ENCODE data around the gene HMCN1.

The HMCN1 gene

DNA sequence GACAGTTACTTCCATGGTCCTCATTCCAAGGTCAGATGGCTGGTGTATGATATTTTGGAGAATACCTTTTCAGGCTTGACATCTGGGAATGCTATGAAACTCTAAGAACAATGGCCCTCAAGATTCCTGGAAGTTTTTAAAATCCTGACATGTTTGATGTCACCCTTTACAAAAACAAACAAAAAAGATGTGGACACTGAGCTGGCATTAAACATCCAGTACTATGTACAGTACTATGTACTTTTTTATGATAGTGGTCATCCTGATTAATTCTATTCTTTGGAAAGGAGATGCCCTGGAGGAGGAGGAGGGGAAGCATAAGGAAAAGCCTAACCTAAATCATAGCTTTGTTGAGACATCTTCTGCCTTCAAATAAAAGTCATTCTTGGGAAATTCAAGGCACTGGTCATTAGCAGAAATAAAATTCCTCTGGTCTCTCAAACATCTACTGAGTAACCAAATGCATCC lies 235.4 kb downstream of the HMCN1 start:
- H3K27ac ChIP-seq (ENCODE audit: insufficient read depth, low read depth, low read length, poor library complexity, severe bottlenecking): no peak overlapping the region
- H3K4me3 ChIP-seq (ENCODE audit: insufficient read depth, low read depth, low read length): no peak overlapping the region
- no peaks in the 10 kb centered on the region for H3K9me3 ChIP-seq (ENCODE audit: control insufficient read depth, low read length)
- H3K4me1 ChIP-seq (ENCODE audit: control insufficient read depth, insufficient read depth, low read length): peaks cover under 1% of the 10 kb centered on the region
- H3K27me3 ChIP-seq (ENCODE audit: control insufficient read depth, insufficient read depth, low read length, poor library complexity, severe bottlenecking): no peaks in the 10 kb centered on the region
- no peaks in the 10 kb centered on the region for H3K36me3 ChIP-seq (ENCODE audit: control insufficient read depth, insufficient read depth, low read length)

GRCh38 chr1:185971688-185972087 lies 237.5 kb downstream of the HMCN1 start:
- WGBS, 2 experiments: 88% methylated on average over 1 of the region's 1 CpG
- no peaks in the 10 kb centered on the region for H3K36me3 ChIP-seq (ENCODE audit: control insufficient read depth, insufficient read depth, low read length)
- H3K27me3 ChIP-seq (ENCODE audit: control insufficient read depth, insufficient read depth, low read length, poor library complexity, severe bottlenecking): no peaks in the 10 kb centered on the region
- no peaks in the 10 kb centered on the region for H3K9me3 ChIP-seq (ENCODE audit: control insufficient read depth, low read length)
- H3K27ac ChIP-seq (ENCODE audit: insufficient read depth, low read depth, low read length, poor library complexity, severe bottlenecking): no peak overlapping the region
- no peak overlapping the region for H3K4me3 ChIP-seq (ENCODE audit: insufficient read depth, low read depth, low read length)
- no peaks in the 10 kb centered on the region for H3K4me1 ChIP-seq (ENCODE audit: control insufficient read depth, insufficient read depth, low read length)

DNA sequence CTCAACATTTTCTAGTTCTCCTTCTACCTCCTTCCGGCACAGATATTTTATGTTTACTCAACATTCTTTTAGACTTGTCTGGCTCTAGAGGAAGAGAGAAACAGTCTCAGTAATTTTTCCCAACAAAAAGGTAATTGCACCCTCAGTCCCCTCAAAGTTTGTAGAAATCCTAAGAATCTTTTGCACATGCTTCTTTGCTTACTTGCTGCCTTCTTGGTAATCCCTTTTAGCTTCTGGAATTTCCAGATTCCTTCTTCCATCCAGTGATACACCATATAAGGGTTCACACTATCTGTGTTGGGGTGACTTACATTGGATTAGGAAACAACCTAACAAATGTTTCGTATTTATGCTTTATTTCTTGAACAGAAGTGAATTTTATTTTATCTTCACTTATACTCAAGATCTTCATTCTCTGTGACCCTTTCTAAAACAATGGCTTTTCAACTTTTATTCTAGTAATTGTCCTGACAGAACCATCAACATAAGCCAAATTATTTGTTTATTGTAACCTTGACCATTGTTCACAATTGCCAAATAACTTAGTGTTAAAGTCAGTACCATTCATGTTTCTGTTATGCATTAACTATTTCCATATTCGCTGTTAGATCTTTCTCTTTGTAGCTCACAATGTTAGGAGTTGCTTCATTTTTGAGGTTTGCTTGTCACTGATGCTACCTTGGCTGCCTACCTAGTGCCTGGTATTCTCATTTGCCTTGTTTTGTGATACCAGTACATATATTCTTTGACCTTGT lies 238.1 kb downstream of the HMCN1 start:
- 80 to 94% methylated on average over 2 to 3 of the region's 3 CpGs for WGBS, 2 experiments
- H3K9me3 ChIP-seq (ENCODE audit: control insufficient read depth, low read length): no peaks in the 10 kb centered on the region
- H3K36me3 ChIP-seq (ENCODE audit: control insufficient read depth, insufficient read depth, low read length): no peaks in the 10 kb centered on the region
- no peak overlapping the region for H3K27ac ChIP-seq (ENCODE audit: insufficient read depth, low read depth, low read length, poor library complexity, severe bottlenecking)
- no peaks in the 10 kb centered on the region for H3K4me1 ChIP-seq (ENCODE audit: control insufficient read depth, insufficient read depth, low read length)
- H3K27me3 ChIP-seq (ENCODE audit: control insufficient read depth, insufficient read depth, low read length, poor library complexity, severe bottlenecking): no peaks in the 10 kb centered on the region
- H3K4me3 ChIP-seq (ENCODE audit: insufficient read depth, low read depth, low read length): no peak overlapping the region

DNA sequence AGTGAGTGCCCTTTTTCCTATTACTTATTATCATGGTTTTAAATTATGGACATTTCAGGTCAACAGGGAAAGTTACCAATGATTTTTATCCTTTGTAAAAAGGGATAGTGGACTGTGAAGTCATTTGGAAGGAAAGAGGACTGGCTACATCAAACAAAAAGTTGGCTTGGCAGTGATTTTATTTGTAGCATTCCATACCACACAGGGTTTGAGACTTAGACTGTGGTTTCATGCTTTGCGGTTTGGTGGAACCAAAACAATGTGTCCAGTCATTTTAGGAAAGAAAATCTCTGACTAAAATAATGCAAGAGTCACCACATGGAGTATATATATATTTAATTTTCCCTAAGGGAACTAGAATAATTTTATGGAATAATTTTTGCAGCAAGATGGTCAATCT lies 239.5 kb downstream of the HMCN1 start:
- Histone ChIP-seq H3K36me3 (ENCODE audit: control insufficient read depth, insufficient read depth, low read length) (no peaks in the 10 kb centered on the region), H3K4me3 (ENCODE audit: insufficient read depth, low read depth, low read length) (no peak overlapping the region), H3K4me1 (ENCODE audit: control insufficient read depth, insufficient read depth, low read length) (no peaks in the 10 kb centered on the region), H3K27me3 (ENCODE audit: control insufficient read depth, insufficient read depth, low read length, poor library complexity, severe bottlenecking) (no peaks in the 10 kb centered on the region), H3K9me3 (ENCODE audit: control insufficient read depth, low read length) (no peaks in the 10 kb centered on the region), H3K27ac (ENCODE audit: insufficient read depth, low read depth, low read length, poor library complexity, severe bottlenecking) (no peak overlapping the region)
- 100% methylated on average over 1 of the region's 1 CpG; no CpG with 5 or more reads in 1 of the 2 experiments for WGBS, 2 experiments

DNA sequence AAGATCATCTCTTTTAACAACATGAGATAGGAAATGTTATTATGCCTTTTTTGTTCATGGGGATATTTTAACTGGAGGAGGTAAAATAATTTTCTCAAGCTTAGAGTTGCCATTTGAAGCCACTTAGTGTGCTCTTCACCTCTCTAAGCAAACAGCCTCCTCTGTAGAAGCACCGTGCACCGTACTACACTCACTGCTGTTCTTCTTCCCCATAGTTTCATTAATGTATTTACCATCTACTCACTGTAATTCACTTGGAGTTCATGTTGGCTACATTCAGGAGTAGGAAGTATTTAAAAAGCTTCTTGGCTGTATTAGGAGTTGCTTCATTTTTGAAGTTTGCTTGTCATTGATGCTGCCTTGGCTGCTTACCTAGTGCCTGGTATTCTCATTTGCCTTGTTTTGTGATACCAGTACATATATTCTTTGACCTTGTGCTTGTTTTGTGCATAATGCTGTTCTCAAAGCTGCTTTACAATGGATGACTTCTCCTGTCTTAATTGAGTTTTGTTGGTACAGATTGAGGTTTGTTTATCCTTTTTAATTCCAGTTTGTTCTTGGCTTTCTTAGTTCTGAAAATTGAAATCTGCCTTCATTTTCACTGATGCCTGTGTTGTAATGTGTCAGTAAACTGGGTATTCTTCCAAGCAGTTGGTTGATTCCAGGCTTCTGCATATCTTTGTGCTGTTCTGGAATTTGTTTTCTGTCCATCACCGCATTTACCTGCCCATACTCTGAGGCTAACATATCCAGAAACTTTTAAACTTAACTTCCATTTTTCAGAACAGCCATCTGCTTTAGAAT lies 240.4 kb downstream of the HMCN1 start:
- no peaks in the 10 kb centered on the region for H3K36me3 ChIP-seq (ENCODE audit: control insufficient read depth, insufficient read depth, low read length)
- H3K4me3 ChIP-seq (ENCODE audit: insufficient read depth, low read depth, low read length): no peak overlapping the region
- no peaks in the 10 kb centered on the region for H3K4me1 ChIP-seq (ENCODE audit: control insufficient read depth, insufficient read depth, low read length)
- no peak overlapping the region for H3K27ac ChIP-seq (ENCODE audit: insufficient read depth, low read depth, low read length, poor library complexity, severe bottlenecking)
- 95 to 99% methylated on average over 3 of the region's 3 CpGs for WGBS, 2 experiments
- H3K9me3 ChIP-seq (ENCODE audit: control insufficient read depth, low read length): no peaks in the 10 kb centered on the region
- H3K27me3 ChIP-seq (ENCODE audit: control insufficient read depth, insufficient read depth, low read length, poor library complexity, severe bottlenecking): no peaks in the 10 kb centered on the region

DNA sequence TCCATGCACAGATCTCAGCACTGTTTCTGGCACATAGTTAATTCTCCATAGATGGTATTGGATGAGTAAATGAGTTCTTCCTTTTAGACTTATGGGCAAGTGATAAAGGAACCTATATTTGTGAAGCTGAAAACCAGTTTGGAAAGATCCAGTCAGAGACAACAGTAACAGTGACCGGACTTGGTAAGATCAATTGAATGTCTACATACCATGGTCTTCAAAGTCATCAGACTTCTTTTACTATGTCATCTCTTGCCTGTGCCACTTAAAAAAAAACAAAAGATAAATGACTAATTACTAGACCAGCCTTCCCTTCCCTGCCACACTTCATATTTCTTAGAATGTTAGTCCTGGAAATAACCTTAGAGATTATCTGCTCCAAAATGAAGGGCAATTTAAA lies 246.7 kb downstream of the HMCN1 start:
- H3K27me3 ChIP-seq (ENCODE audit: control insufficient read depth, insufficient read depth, low read length, poor library complexity, severe bottlenecking): no peaks in the 10 kb centered on the region
- H3K4me3 ChIP-seq (ENCODE audit: insufficient read depth, low read depth, low read length): no peak overlapping the region
- H3K27ac ChIP-seq (ENCODE audit: insufficient read depth, low read depth, low read length, poor library complexity, severe bottlenecking): no peak overlapping the region
- no peaks in the 10 kb centered on the region for H3K36me3 ChIP-seq (ENCODE audit: control insufficient read depth, insufficient read depth, low read length)
- H3K4me1 ChIP-seq (ENCODE audit: control insufficient read depth, insufficient read depth, low read length): no peaks in the 10 kb centered on the region
- 96 to 100% methylated on average over 1 of the region's 1 CpG for WGBS, 2 experiments
- H3K9me3 ChIP-seq (ENCODE audit: control insufficient read depth, low read length): no peaks in the 10 kb centered on the region

GRCh38 chr1:185984113-185984836 lies 250.1 kb downstream of the HMCN1 start:
- Histone ChIP-seq H3K9me3 (ENCODE audit: control insufficient read depth, low read length) (no peaks in the 10 kb centered on the region), H3K4me1 (ENCODE audit: control insufficient read depth, insufficient read depth, low read length) (no peaks in the 10 kb centered on the region), H3K27ac (ENCODE audit: insufficient read depth, low read depth, low read length, poor library complexity, severe bottlenecking) (no peak overlapping the region), H3K4me3 (ENCODE audit: insufficient read depth, low read depth, low read length) (no peak overlapping the region), H3K27me3 (ENCODE audit: control insufficient read depth, insufficient read depth, low read length, poor library complexity, severe bottlenecking) (no peaks in the 10 kb centered on the region), H3K36me3 (ENCODE audit: control insufficient read depth, insufficient read depth, low read length) (no peaks in the 10 kb centered on the region)
- 94 to 100% methylated on average over 3 to 4 of the region's 4 CpGs for WGBS, 2 experiments

- no peak overlapping the region for H3K4me3 ChIP-seq (ENCODE audit: insufficient read depth, low read depth, low read length)
- no peaks in the 10 kb centered on the region for H3K4me1 ChIP-seq (ENCODE audit: control insufficient read depth, insufficient read depth, low read length)
- 93 to 98% methylated on average over 6 to 7 of the region's 7 CpGs for WGBS, 2 experiments
- H3K36me3 ChIP-seq (ENCODE audit: control insufficient read depth, insufficient read depth, low read length): no peaks in the 10 kb centered on the region
- no peaks in the 10 kb centered on the region for H3K27me3 ChIP-seq (ENCODE audit: control insufficient read depth, insufficient read depth, low read length, poor library complexity, severe bottlenecking)
- H3K27ac ChIP-seq (ENCODE audit: insufficient read depth, low read depth, low read length, poor library complexity, severe bottlenecking): no peak overlapping the region
- H3K9me3 ChIP-seq (ENCODE audit: control insufficient read depth, low read length): no peaks in the 10 kb centered on the region
Observed at GRCh38 chr1:185987611-185988321, 253.6 kb downstream of the HMCN1 start.

- H3K27me3 ChIP-seq (ENCODE audit: control insufficient read depth, insufficient read depth, low read length, poor library complexity, severe bottlenecking): no peaks in the 10 kb centered on the region
- no peaks in the 10 kb centered on the region for H3K36me3 ChIP-seq (ENCODE audit: control insufficient read depth, insufficient read depth, low read length)
- H3K4me3 ChIP-seq (ENCODE audit: insufficient read depth, low read depth, low read length): no peak overlapping the region
- H3K9me3 ChIP-seq (ENCODE audit: control insufficient read depth, low read length): no peaks in the 10 kb centered on the region
- H3K4me1 ChIP-seq (ENCODE audit: control insufficient read depth, insufficient read depth, low read length): no peaks in the 10 kb centered on the region
- no peak overlapping the region for H3K27ac ChIP-seq (ENCODE audit: insufficient read depth, low read depth, low read length, poor library complexity, severe bottlenecking)
Observed at GRCh38 chr1:185990565-185990964, 256.4 kb downstream of the HMCN1 start.
